Activated CD4-positive, alpha-beta T cell treated with anti-CD3 and anti-CD28 coated beads, Interleukin-2, amount 10 ng/mL, durations not matched to agents 24 days and 14 days (primary cell): ENCODE measurements around the gene ANKRD44. TPM values are rescaled to one million over a fixed set of nuclear protein-coding genes. Genes with fewer than 3 reads are reported as not detected.
A peak's percentile ranks its signal among the peaks of the same experiment; 100 is the strongest.

Experiments
- DNase-seq: peaks from one replicate; pipeline ENCODE4 v3.0.0; 2022
- H3K27ac Mint-ChIP-seq: one replicate; pipeline ENCODE4 v1.8.0; 2022; ENCODE audit warnings: mild to moderate bottlenecking, mixed read lengths
- H3K27me3 Mint-ChIP-seq: one replicate; pipeline ENCODE4 v1.8.0; 2022; ENCODE audit warnings: mixed read lengths
- H3K36me3 Mint-ChIP-seq: one replicate; pipeline ENCODE4 v1.8.0; 2022; ENCODE audit warnings: low read depth, mild to moderate bottlenecking, mixed read lengths
- H3K4me1 Mint-ChIP-seq: one replicate; pipeline ENCODE4 v1.8.0; 2021; ENCODE audit warnings: mixed read lengths
- H3K4me3 Mint-ChIP-seq: one replicate; pipeline ENCODE4 v1.8.0; 2022; ENCODE audit warnings: mild to moderate bottlenecking, moderate library complexity, mixed read lengths
- H3K9me3 Mint-ChIP-seq: one replicate; pipeline ENCODE4 v1.8.0; 2021; ENCODE audit warnings: mixed read lengths
- intact Hi-C: fragments of 100-400 bp; cut with micrococcal nuclease; formaldehyde crosslinking; loops from one replicate; pipeline ENCODE4 v1.15.1; 2023
- total RNA-seq: library from RNA; stranded (reverse); gene quantifications from 2 replicates; pipeline ENCODE4 v1.2.3, GENCODE V29; 2022

The ANKRD44 gene
- total RNA-seq, 1 donor from 2014 or later = 147 TPM

GRCh38 chr2:197080578-197081216 is 229.9 kb downstream of the ANKRD44 start:
- intact Hi-C loops = no loop called here
- Mint-ChIP-seq H3K4me3 (no peak overlapping the region), H3K27ac (no peak overlapping the region)

GRCh38 chr2:197079832-197080555 is 230.6 kb downstream of the ANKRD44 start:
- Mint-ChIP-seq H3K4me3 (no peak overlapping the region), H3K4me1 (peaks cover 4% of the 10 kb centered on the region)

More at GRCh38 chr2:197080578-197081216, 229.9 kb downstream of the ANKRD44 start:
- DNase-seq = no peak
- no peaks in the 10 kb centered on the region for H3K27me3 Mint-ChIP-seq
- peaks cover 4% of the 10 kb centered on the region for H3K4me1 Mint-ChIP-seq
- H3K9me3 Mint-ChIP-seq = peaks cover 12% of the 10 kb centered on the region
- peaks cover 80% of the 10 kb centered on the region for H3K36me3 Mint-ChIP-seq

GRCh38 chr2:197079414-197079813 is 231.2 kb downstream of the ANKRD44 start:
- H3K27me3 Mint-ChIP-seq = no peaks in the 10 kb centered on the region
- peak overlapping the region; percentile 9 for H3K27ac Mint-ChIP-seq
- intact Hi-C loops = no loop called here
- no peak for DNase-seq
- peaks cover 4% of the 10 kb centered on the region for H3K4me1 Mint-ChIP-seq
- H3K4me3 Mint-ChIP-seq = no peak overlapping the region
- H3K36me3 Mint-ChIP-seq = peaks cover 80% of the 10 kb centered on the region
- H3K9me3 Mint-ChIP-seq = peaks cover 12% of the 10 kb centered on the region

More at GRCh38 chr2:197079832-197080555, 230.6 kb downstream of the ANKRD44 start:
- peaks cover 12% of the 10 kb centered on the region for H3K9me3 Mint-ChIP-seq
- peaks cover 78% of the 10 kb centered on the region for H3K36me3 Mint-ChIP-seq
- no peak for DNase-seq
- H3K27ac Mint-ChIP-seq = no peak overlapping the region
- intact Hi-C loops = no loop called here
- H3K27me3 Mint-ChIP-seq = no peaks in the 10 kb centered on the region

GRCh38 chr2:197078535-197078934 is 232.0 kb downstream of the ANKRD44 start:
- Mint-ChIP-seq H3K4me1 (peaks cover 2% of the 10 kb centered on the region), H3K27ac (no peak overlapping the region), H3K27me3 (no peaks in the 10 kb centered on the region), H3K9me3 (peaks cover 12% of the 10 kb centered on the region), H3K36me3 (peaks cover 73% of the 10 kb centered on the region), H3K4me3 (no peak overlapping the region)
- intact Hi-C loops = no loop called here
- no peak for DNase-seq

- Mint-ChIP-seq H3K9me3 (peaks cover 12% of the 10 kb centered on the region), H3K36me3 (peaks cover 70% of the 10 kb centered on the region), H3K27ac (no peak overlapping the region), H3K4me1 (peaks cover 10% of the 10 kb centered on the region), H3K27me3 (no peaks in the 10 kb centered on the region), H3K4me3 (no peak overlapping the region)
- intact Hi-C loops = no loop called here
- no peak for DNase-seq
Measured at GRCh38 chr2:197077336-197077735, 233.2 kb downstream of the ANKRD44 start.

- no peaks in the 10 kb centered on the region for H3K27me3 Mint-ChIP-seq
- H3K4me1 Mint-ChIP-seq = peaks cover 13% of the 10 kb centered on the region
- H3K36me3 Mint-ChIP-seq = peaks cover 70% of the 10 kb centered on the region
- DNase-seq = no peak
- intact Hi-C loops = no loop called here
- H3K4me3 Mint-ChIP-seq = no peak overlapping the region
- no peak overlapping the region for H3K27ac Mint-ChIP-seq
- H3K9me3 Mint-ChIP-seq = peaks cover 12% of the 10 kb centered on the region
Measured at GRCh38 chr2:197076652-197077051, 233.9 kb downstream of the ANKRD44 start.

GRCh38 chr2:197075754-197076337 is 234.7 kb downstream of the ANKRD44 start:
- intact Hi-C loops = no loop called here
- Mint-ChIP-seq H3K9me3 (peaks cover 12% of the 10 kb centered on the region), H3K27me3 (no peaks in the 10 kb centered on the region), H3K27ac (no peak overlapping the region), H3K4me3 (no peak overlapping the region), H3K4me1 (peaks cover 21% of the 10 kb centered on the region), H3K36me3 (peaks cover 73% of the 10 kb centered on the region)
- peak; percentile 63 for DNase-seq

GRCh38 chr2:197075281-197075680 is 235.3 kb downstream of the ANKRD44 start:
- intact Hi-C loops = no loop called here
- Mint-ChIP-seq H3K4me1 (peaks cover 22% of the 10 kb centered on the region), H3K27ac (no peak overlapping the region)

GRCh38 chr2:197073701-197074433 is 236.7 kb downstream of the ANKRD44 start:
- no peak for DNase-seq
- Mint-ChIP-seq H3K36me3 (peaks cover 75% of the 10 kb centered on the region), H3K4me1 (peaks cover 26% of the 10 kb centered on the region), H3K4me3 (no peak overlapping the region), H3K9me3 (peaks cover 21% of the 10 kb centered on the region), H3K27me3 (no peaks in the 10 kb centered on the region), H3K27ac (peak overlapping the region; percentile 40)
- intact Hi-C loops = no loop called here

More at GRCh38 chr2:197075281-197075680, 235.3 kb downstream of the ANKRD44 start:
- DNase-seq = no peak
- H3K27me3 Mint-ChIP-seq = no peaks in the 10 kb centered on the region
- peaks cover 15% of the 10 kb centered on the region for H3K9me3 Mint-ChIP-seq
- peaks cover 73% of the 10 kb centered on the region for H3K36me3 Mint-ChIP-seq
- no peak overlapping the region for H3K4me3 Mint-ChIP-seq

GRCh38 chr2:197073270-197073669 is 237.3 kb downstream of the ANKRD44 start:
- Mint-ChIP-seq H3K36me3 (peaks cover 76% of the 10 kb centered on the region), H3K9me3 (peaks cover 21% of the 10 kb centered on the region), H3K4me3 (no peak overlapping the region), H3K4me1 (peaks cover 26% of the 10 kb centered on the region), H3K27me3 (no peaks in the 10 kb centered on the region), H3K27ac (peak overlapping the region; percentile 40)
- intact Hi-C loops = no loop called here
- no peak for DNase-seq

- Mint-ChIP-seq H3K4me3 (no peak overlapping the region), H3K27me3 (no peaks in the 10 kb centered on the region), H3K36me3 (peaks cover 69% of the 10 kb centered on the region), H3K4me1 (peaks cover 26% of the 10 kb centered on the region), H3K27ac (no peak overlapping the region), H3K9me3 (peaks cover 19% of the 10 kb centered on the region)
- no peak for DNase-seq
- intact Hi-C loops = no loop called here
Measured at GRCh38 chr2:197072533-197072932, 238.0 kb downstream of the ANKRD44 start.

GRCh38 chr2:197071790-197072436 is 238.7 kb downstream of the ANKRD44 start:
- Mint-ChIP-seq H3K27ac (peak overlapping the region; percentile 56), H3K4me1 (peaks cover 26% of the 10 kb centered on the region), H3K36me3 (peaks cover 65% of the 10 kb centered on the region), H3K4me3 (no peak overlapping the region), H3K27me3 (no peaks in the 10 kb centered on the region), H3K9me3 (peaks cover 13% of the 10 kb centered on the region)
- intact Hi-C loops = no loop called here
- no peak for DNase-seq

GRCh38 chr2:197071213-197071612 is 239.4 kb downstream of the ANKRD44 start:
- peak overlapping the region; percentile 56 for H3K27ac Mint-ChIP-seq
- no peaks in the 10 kb centered on the region for H3K27me3 Mint-ChIP-seq
- H3K9me3 Mint-ChIP-seq = peaks cover 8% of the 10 kb centered on the region
- H3K4me3 Mint-ChIP-seq = peak overlapping the region; percentile 23
- DNase-seq = no peak
- peaks cover 64% of the 10 kb centered on the region for H3K36me3 Mint-ChIP-seq
- H3K4me1 Mint-ChIP-seq = peaks cover 28% of the 10 kb centered on the region
- intact Hi-C loops = no loop called here
